Endothelial cell of umbilical vein (primary cell): ENCODE measurements around the gene CTNNA2.

Source experiments
- CTCF ChIP-seq, 2 donors: IDR thresholded peaks; 1 replicate in 1 of 2; 2 replicates in 1 of 2; pipeline ENCODE4 v1.5.1; 2011; ENCODE audit warnings: low read length in 2 of 2, mild to moderate bottlenecking in 2 of 2, moderate library complexity in 2 of 2, control low read depth in 1 of 2, inconsistent platforms in 1 of 2, low read depth in 1 of 2; ENCODE audit not compliant: insufficient read depth in 1 of 2; ENCODE audit errors: extremely low read depth in 1 of 2
- EZH2 ChIP-seq: IDR thresholded peaks from 2 replicates; pipeline ENCODE4 v1.6.1; 2012; ENCODE audit warnings: borderline replicate concordance, low read depth, mild to moderate bottlenecking, moderate library complexity, low read length, inconsistent platforms; ENCODE audit not compliant: severe bottlenecking
- POLR2A ChIP-seq: IDR thresholded peaks from 2 replicates; pipeline ENCODE4 v1.6.1; 2012; ENCODE audit warnings: low read depth, mild to moderate bottlenecking, control low read depth, low read length
- POLR2AphosphoS5 ChIP-seq: IDR thresholded peaks from 2 replicates; pipeline ENCODE4 v1.6.1; 2012; ENCODE audit warnings: low read depth, mild to moderate bottlenecking, control low read depth, low read length, moderate library complexity; ENCODE audit not compliant: insufficient read depth

- no peak for TF ChIP-seq CTCF (IDR thresholded peaks at IDR 0.05; ENCODE audit: extremely low read depth in 1 of 2, insufficient read depth in 1 of 2, low read depth in 1 of 2, low read length in 2 of 2)
- TF ChIP-seq EZH2 = no peak
- no peak for TF ChIP-seq POLR2A
- TF ChIP-seq POLR2AphosphoS5 = no peak
These were observed 757.0 kb downstream of the CTNNA2 start for GRCh38 chr2:80269806-80270205.
